Skin epidermis (tissue), 12 donors: ENCODE results near the gene NUP93.
"Not testable (repeated sequence)": the region's sequence is repeated elsewhere in the genome, so short reads cannot be mapped to it uniquely, and the experiment has no call there.

Experiments used
- H3K27ac ChIP-seq, 21 experiments: fragments of 200-600 bp; sonication (generic) in 11 of 21; one replicate each; pipeline ENCODE4 v1.5.0; 2020; ENCODE audit warnings: mild to moderate bottlenecking in 3 of 21, inconsistent platforms in 2 of 21, moderate library complexity in 2 of 21
- H3K4me3 ChIP-seq, 7 experiments: fragments of 200-600 bp; sonication (generic) in 2 of 7; one replicate each; pipeline ENCODE4 v1.5.0; 2020; ENCODE audit warnings: inconsistent platforms in 2 of 7, mild to moderate bottlenecking in 2 of 7, moderate library complexity in 1 of 7

NUP93 gene

DNA sequence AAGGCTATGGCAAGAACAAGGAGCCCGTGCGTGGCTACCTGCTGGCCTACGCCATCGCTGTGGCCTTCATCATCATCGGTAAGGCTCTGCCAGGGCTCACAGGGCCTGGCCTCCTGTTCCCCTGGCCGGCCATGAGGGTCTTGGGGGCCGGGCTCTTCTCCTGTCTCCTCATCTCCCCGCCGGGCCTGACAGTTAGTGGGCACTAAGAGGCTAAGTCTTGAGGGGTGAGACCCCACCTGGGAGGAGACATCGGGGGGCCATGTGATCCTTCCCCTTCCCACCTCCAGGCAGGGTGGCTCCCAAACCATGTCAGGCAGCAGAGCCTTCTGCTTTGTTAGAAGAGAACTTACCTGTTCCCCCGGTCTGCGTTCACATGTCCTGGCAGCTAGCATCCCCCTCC lies 150.2 kb downstream of the NUP93 start:
- H3K27ac ChIP-seq: no peak overlapping the region
- H3K4me3 ChIP-seq: no peak overlapping the region

DNA sequence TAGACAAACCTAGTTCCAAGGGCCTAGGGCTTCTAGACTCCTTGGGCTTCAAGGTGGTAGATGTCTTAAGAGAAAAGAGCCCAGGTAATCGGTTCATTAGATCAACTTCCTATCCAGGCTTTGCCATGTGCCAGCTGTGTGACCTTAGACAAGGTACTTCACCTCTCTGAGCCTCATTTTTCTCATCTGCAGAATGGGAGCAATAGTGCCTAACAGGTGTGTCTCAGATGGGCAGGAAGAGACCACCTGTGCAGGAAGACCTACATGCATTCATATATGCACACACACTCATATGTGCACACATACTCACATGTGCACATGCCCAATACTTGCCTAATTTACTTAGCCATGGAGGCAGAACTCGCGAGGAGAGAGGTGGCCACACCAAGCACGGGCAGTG lies 150.8 kb downstream of the NUP93 start:
- Histone ChIP-seq H3K27ac (no peak overlapping the region), H3K4me3 (no peak overlapping the region)

DNA sequence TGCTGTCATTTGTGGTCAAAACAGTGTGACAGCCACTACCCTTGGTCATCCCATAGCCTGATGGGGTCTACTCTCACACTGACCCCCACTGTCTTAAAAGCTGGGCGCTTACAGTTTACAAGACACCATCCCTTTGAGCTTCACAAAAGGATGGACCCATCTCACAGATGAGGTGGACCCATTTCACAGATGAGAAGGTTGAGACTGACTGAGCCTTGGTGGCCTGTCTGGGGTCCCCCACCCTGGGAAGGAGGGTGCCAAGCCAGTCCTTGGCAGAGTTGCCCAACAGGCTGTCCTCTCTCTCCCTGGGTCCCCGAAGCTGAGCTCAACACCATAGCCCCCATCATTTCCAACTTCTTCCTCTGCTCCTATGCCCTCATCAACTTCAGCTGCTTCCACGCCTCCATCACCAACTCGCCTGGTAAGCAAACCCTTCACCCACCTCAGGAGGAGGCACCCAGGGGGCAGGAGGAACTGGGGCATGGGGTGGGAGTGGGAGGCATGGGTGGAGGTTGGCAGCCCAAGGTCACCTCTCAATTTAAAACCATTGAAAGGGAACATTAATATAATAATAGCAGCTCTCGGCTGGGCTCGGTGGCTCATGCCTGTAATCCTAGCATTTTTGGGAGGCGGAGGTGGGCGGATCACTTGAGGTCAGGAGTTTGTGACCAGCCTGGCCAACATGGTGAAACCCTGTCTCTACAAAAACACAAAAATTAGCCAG lies 152.3 kb downstream of the NUP93 start:
- H3K27ac ChIP-seq: no peak overlapping the region
- no peak overlapping the region for H3K4me3 ChIP-seq

DNA sequence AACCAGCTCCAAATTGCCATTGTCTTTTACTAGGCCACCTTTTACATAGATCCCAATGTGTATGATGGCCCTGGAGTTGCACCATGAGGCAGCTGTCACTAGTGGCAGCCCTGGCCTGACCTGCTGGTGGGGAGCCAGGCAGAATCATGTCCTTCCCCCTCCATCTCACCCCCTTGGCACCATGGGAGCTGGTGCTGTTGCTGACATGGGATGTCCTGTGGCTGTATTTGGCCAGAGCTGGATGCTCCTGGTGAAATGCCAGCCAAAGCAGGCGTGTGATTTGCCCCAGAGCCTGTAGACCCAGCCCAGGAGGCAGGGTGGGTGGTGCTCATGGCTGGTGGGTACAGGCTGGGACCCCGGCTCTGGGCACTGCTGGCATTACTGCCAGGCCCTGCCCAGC lies 153.7 kb downstream of the NUP93 start:
- Histone ChIP-seq H3K27ac (no peak overlapping the region), H3K4me3 (no peak overlapping the region)

DNA sequence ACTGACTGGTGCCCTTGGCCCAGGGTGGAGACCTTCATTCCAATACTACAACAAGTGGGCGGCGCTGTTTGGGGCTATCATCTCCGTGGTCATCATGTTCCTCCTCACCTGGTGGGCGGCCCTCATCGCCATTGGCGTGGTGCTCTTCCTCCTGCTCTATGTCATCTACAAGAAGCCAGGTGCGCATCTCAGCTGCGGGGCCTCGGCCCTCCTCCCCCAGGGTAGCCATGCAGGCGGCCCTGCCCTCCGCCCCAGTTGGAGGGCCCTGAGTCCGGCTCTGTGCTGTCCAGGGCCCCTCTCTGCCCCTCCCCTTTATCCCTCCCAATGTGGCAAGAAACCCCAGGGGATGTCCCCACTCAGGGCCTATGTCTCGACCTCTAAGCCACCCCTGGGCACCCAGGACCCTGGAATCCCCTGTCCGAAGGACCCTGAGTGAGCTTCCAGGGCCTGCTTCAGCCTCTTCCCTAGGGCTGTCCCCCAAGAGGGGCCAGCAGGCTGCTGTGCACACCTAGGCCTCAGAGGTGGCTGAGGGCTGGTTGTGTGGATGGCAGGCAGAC lies 154.2 kb downstream of the NUP93 start:
- H3K27ac ChIP-seq: no peak overlapping the region
- H3K4me3 ChIP-seq: no peak overlapping the region

DNA sequence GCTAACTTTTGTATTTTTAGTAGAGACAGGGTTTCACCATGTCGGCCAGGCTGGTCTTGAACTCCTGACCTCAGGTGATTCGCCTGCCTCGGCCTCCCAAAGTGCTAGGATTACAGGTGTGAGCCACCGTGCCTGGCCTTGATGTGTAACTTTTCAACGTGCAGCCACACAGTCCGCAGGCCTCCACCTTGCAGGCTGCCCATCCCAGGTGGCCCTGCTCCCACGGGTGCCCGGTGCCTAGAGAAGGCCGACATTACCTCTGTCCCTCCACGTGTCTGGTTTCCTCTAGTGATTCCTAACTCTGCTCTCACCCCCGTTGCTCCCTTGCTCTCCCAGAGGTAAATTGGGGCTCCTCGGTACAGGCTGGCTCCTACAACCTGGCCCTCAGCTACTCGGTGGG lies 155.0 kb downstream of the NUP93 start:
- not testable (repeated sequence) for H3K27ac ChIP-seq, H3K4me3 ChIP-seq

DNA sequence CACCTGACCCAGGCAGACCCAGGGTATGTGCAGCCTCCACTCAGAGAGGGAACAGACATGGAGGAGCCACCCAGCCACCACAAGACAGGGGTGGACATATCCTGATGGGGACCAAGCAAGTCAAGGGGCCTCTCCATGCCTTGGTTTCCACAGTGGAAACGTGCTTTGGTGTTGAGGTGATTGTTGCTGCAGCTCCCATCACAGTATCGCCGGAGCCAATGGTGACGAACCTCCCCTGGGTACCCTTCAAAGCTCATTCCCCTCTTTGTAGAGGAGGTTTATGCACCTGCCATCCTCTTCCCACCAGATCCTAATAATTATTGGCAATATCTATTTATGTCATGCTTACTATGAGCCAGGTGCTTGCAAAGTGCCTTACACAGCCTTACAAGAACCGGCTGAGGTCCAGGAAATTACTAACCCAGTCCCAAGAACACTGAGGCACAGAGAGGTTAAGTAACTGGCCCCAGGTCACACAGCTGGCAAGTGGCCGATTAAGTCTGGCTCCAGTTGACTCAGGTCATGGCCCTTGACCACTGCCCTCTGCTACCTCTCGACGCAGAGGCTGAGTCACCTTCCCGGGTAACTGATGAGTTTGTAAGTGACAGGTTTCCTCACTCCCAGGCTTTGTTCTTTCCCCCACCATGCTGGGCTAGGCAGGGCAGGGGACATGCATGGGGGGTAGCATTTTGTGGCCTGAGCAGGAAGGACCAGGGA lies 155.7 kb downstream of the NUP93 start:
- Histone ChIP-seq H3K27ac (no peak overlapping the region), H3K4me3 (no peak overlapping the region)

DNA sequence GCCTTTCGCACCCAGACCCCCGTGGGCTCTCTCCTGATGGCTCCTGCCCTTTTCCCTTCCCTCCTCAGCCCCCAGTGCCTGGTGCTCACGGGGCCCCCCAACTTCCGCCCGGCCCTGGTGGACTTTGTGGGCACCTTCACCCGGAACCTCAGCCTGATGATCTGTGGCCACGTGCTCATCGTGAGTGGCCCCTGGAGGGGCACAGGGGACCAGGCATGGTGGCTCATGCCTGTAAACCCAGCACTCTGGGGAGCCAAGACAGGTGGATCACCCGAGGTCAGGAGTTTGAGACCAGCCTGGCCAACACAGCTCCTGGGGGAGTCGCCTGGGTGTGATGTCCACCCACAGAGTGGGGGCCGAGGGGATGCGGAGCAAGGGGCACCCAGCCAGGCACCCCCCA lies 156.4 kb downstream of the NUP93 start:
- Histone ChIP-seq H3K4me3 (no peak overlapping the region), H3K27ac (no peak overlapping the region)

DNA sequence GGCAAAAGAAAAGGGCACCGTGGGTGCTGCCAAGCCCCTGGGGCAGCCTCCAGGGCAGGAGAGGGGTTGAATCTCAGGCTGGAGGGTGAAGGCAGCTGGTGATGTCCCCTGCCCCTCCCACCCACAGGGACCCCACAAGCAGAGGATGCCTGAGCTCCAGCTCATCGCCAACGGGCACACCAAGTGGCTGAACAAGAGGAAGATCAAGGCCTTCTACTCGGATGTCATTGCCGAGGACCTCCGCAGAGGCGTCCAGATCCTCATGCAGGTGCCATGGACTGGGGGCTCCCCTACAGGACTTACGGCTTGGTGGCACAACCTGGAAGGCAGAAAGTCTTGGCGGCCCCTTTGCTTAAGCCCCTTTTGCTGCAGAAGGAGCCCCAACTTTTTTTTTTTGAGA lies 156.9 kb downstream of the NUP93 start:
- H3K27ac ChIP-seq: no peak overlapping the region
- H3K4me3 ChIP-seq: no peak overlapping the region

DNA sequence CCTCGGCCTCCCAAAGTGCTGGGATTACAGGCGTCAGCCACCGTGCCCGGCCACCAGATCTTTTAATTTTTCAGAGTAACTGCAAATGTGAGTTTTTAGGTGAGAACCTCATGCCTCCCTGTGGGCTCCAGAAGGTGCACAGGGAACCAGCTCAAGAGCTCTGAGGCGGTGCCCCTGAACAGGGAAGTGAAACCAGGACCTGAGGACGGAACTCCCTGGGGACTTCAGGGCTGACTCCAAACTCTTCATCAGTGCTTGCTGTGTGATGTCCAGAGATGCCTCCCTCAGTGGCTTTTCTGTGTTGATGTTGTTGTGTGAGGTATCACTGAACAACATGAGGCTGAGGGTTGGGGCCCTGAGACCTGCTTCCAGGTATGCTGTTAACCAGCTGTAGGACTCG lies 158.9 kb downstream of the NUP93 start:
- Histone ChIP-seq H3K4me3 (no peak overlapping the region), H3K27ac (no peak overlapping the region)

DNA sequence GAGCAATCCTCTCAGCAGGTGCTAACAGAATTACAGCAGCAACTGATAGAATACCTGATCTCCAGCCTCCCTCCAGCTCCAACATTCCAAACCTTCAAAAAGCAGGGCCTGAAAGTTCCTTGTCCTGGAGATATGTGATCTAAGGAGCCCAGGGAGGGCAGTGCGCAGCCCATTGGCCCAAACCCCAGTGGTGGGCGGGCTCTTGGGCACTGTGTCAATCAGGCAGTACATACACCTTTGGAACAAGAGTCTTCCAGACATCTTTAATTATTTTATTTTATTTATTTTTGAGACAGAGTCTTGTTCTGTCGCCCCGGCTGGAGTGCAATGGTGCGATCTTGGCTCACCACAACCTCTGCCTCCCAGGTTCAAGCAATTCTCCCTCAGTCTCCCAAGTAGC lies 159.3 kb downstream of the NUP93 start:
- Histone ChIP-seq H3K27ac (no peak overlapping the region), H3K4me3 (no peak overlapping the region)

DNA sequence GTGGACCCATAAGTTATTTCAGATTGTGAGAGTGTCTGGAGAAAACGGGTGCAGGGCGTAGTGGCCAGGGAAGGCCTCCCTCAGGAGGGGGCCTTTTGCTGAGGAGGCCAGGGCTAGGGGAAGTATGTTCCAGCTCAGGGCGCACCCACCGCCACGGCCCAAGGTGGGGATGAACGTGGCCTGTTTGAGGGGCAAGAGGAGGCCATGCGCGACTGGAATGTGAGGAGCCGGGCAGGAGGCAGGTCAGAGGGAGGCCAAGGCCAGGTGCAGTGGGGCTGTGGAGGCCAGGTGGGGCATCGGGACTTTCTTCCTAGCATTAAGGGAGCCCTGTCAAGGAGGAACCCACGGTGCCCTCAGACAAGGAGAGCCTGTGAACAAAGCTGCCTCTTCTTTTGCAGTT lies 161.8 kb downstream of the NUP93 start:
- H3K27ac ChIP-seq: no peak overlapping the region
- H3K4me3 ChIP-seq: no peak overlapping the region

DNA sequence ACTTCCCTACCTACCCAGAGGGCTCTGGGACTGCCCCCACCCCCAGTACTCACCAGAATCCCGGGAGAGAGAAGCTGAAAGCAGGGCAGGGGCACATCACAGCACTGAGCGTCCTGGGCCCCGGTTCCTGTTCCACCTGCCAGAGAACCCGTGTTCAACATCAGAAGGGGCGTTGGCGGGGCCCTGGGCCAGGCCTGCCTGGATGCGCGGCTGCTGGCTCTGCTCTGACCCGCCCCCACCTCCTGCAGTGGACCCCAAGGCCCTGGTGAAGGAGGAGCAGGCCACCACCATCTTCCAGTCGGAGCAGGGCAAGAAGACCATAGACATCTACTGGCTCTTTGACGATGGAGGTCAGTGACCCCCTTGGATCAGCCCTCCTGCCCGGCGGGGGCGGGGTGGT lies 162.8 kb downstream of the NUP93 start:
- no peak overlapping the region for H3K27ac ChIP-seq
- no peak overlapping the region for H3K4me3 ChIP-seq

DNA sequence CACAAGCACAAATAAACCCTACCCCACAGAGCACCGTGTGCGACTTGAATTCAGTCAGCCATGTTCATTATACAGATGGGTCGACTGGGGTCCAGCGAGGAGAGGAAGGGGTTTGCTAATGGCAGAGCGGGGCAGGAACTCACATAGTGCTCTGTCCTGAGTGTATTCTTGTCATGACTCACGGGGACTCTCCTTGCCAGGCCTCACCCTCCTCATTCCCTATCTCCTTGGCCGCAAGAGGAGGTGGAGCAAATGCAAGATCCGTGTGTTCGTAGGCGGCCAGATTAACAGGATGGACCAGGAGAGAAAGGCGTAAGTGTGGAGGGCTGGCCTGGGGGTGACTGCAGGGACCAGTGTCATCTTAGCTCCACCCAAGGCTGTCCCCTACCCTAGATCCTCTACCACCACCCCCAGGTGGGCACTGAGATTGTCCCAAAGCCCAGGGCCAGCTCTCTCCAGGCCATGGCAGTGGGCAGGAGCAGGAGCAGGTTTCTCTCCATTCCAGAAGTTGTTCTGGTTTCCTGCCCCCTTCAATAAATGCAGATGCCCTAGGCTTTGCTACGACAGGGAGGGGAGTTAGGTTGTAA lies 164.5 kb downstream of the NUP93 start:
- no peak overlapping the region for H3K4me3 ChIP-seq
- no peak overlapping the region for H3K27ac ChIP-seq

DNA sequence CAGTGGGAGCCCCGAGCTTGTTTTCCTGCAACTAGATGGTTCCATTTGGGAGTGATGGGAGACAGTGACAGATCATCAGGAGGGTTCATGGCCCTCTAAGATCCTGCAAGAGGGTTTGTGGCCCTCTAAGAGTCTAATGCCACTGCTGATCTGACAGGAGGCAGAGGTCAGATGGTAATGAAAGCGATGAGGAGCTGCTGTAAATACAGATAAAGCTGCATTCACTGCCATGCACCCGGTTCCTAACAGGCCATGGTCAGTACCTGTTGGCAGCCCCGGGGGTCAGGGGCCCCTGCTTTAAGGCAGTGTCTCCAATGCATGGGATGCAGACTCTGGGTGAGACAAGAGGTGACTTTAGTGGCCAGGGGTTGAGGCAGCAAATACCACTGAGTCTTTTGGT lies 165.9 kb downstream of the NUP93 start:
- no peak overlapping the region for H3K27ac ChIP-seq
- no peak overlapping the region for H3K4me3 ChIP-seq

DNA sequence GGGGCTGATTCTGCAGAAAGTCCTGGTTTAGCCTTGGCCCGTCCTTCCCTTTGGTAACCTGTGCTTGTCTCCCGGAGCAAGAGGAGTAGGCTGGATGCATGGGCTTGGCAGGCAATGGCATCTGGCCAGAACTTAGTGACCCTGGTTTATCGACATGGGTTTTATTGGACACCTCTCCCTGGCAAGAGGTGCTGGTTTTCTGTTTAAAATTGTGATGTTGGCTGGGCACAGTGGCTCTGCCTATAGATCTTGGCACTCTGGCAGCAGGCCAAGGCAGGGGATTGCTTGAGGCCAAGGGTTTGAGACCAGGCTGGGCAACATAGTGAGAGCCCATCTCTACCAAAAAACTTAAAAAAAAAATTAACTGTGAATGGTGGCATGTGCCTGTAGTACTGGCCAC lies 166.3 kb downstream of the NUP93 start:
- H3K27ac ChIP-seq: no peak overlapping the region
- no peak overlapping the region for H3K4me3 ChIP-seq

DNA sequence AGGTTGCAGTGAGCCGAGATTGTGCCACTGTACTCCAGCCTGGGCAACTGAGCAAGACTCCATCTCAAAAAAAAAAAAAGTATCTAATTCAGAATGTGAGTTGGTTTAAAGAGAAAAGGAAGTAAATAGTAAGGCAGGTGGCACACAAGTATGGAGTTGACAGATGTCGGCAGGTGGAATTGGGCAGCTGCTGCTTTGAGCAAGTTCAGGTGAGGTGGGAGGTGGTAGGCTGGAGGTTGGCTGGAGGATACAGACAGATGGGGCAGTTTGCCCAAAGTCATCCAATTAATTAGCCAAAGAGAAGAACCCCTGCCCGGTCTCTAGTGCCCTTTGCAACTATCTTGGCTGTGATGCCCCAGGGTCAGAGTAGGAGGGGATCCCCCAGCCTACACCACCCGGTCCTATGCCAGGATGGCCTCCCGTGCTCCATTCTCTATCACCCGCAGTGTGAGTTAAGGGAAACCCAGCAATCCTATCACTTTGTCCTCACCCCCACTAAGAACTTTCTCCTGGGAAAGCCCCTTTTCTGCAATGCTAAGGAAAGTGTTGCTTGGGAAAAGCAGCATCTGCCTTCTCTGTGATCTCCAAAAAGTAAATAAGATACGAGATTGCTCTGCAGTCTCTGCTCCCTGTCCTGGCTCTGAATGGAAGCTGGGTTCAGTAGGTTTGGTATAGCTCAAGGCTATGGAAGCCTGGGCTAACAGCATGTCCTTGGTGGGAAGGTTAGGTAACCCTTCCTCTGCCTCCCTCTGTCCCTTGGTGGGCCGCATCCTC lies 167.3 kb downstream of the NUP93 start:
- Histone ChIP-seq H3K27ac (no peak overlapping the region), H3K4me3 (no peak overlapping the region)

DNA sequence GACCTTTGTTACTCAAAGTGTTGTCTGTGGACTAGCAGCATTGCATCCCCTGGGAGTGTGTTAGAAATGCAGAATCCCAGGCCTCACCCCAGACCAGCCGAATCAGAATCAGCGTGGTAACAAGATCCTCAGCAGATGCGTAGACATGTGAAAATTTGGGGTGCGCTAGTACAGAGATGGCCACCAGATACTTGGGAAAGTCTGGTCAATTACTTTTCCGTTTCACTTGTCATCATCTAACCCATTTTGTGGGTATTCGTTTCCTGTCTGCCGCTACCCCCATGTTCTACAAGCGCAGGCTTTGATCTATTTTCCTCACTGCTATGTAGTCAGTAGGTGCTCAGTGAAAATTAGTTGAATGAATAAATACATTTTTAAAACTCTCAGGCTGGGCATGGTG lies 168.9 kb downstream of the NUP93 start:
- Histone ChIP-seq H3K4me3 (no peak overlapping the region), H3K27ac (no peak overlapping the region)
